MG63 (cell line): ENCODE measurements around the gene NCMAP. TPM values are rescaled to one million over a fixed set of nuclear protein-coding genes. Genes with fewer than 3 reads are reported as not detected.
A peak's percentile ranks its signal among the peaks of the same experiment; 100 is the strongest.

Experiments used
- DNase-seq: peaks from one replicate; pipeline ENCODE4 v3.0.0-alpha.2; 2020
- H3K27me3 ChIP-seq: fragments of 250-450 bp; sonication (Bioruptor Pico); 2 replicates; pipeline ENCODE4 v1.5.1; 2020; ENCODE audit warnings: mild to moderate bottlenecking, moderate library complexity
- H3K36me3 ChIP-seq: fragments of 250-450 bp; sonication (Bioruptor Pico); 2 replicates; pipeline ENCODE4 v1.5.1; 2020; ENCODE audit warnings: mild to moderate bottlenecking, moderate library complexity
- H3K4me3 ChIP-seq: fragments of 250-450 bp; sonication (Bioruptor Pico); 2 replicates; pipeline ENCODE4 v1.5.1; 2020; ENCODE audit warnings: mild to moderate bottlenecking, moderate library complexity
- H3K9me3 ChIP-seq: fragments of 250-450 bp; sonication (Bioruptor Pico); 2 replicates; pipeline ENCODE4 v1.5.1; 2020; ENCODE audit warnings: mild to moderate bottlenecking, moderate library complexity
- total RNA-seq: library from RNA; depleted of rRNA; stranded (reverse); fragments of >200 nt; shearing (Covaris generic); gene quantifications from 2 replicates; pipeline ENCODE4 v1.2.3, GENCODE V29; 2014; ENCODE audit warnings: low replicate concordance

NCMAP gene
- total RNA-seq, 1 experiment from 2014 or later = not detected

DNA sequence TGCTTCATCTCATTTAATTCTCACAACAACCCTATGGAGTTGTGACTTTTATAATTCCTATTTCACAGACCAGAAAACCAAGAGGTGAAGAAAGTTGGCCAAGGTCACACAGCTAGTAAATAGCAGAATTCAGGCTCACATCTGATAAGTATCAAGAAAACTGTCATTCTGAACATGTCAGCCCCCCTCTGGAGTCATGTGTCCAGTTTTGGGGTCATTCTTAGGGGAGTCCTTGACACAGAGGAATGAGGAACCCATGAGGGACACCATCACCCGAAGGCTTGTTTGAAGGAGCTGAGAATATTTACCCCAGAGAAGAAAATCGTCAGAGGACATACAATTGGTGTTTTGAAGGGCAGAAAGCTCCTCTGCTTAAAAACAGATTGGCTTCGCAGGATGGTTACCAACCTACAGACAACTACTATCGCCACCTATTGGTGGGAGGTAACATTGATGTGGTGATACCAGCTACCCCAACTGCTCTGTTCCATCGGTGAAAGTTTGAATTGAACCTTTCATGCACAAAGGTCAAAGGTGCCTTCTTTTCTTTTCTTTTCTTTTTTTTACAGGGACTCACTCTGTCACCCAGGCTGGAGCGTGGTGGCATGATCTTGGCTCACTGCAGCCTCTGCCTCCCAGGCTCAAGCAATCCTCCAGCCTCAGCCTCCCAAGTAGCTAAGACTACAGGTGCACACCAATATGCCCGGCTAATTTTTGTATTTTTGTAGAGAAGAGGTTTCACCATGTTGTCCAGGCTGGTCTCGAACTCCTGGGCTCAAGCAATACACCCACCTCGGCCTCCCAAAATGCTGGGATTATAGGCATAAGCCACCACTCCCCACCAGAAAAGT, 31.3 kb downstream of the NCMAP start:
- H3K27me3 ChIP-seq = 0 out of 2 replicates have a peak, but pooled peaks cover 3% of the 10 kb centered on the region
- H3K36me3 ChIP-seq = no peaks in the 10 kb centered on the region
- DNase-seq = peak; percentile 11
- no peak overlapping the region for H3K4me3 ChIP-seq
- H3K9me3 ChIP-seq = no peaks in the 10 kb centered on the region

DNA sequence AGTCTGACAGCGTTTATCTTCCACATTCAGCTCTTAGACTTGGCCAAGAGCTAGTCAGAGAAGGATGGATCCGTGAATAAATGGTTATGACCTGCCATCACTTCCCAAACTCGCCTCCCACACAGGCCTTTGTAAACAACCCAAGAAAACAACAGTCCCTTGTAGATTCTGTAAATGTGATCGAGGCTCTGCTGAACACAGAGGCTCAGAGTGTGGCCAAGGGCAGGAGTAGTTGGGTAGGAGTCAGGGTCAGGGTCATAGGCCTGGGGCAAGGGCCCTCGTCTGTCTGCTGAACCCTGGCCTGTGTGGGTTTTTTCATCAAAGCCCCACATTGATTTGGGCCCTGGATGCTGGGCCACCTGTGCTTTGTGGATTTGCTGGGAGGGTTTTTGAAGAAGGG, 32.7 kb downstream of the NCMAP start:
- H3K36me3 ChIP-seq = no peaks in the 10 kb centered on the region
- DNase-seq = no peak
- no peaks in the 10 kb centered on the region for H3K9me3 ChIP-seq
- no peak overlapping the region for H3K4me3 ChIP-seq
- 0 out of 2 replicates have a peak, but pooled peaks cover 3% of the 10 kb centered on the region for H3K27me3 ChIP-seq

DNA sequence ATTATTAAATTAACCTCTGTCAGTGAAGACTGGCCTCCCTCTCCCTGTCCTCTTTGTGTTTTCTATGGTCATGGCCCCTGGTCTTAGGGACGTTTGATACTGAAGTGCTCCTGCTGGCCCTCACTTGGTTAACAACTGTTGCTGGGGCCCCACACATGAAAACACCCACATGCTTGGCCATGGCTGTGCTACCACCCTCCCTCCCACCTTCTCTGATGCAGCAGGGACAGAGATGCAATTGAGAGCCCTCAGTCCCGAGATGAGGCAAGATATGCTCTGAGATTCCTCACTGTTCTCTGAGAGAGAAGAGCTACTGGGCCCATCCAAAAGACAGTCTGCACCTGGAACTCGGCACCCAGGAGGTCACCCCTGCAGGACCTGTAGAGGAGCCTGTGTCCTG, 33.3 kb downstream of the NCMAP start:
- no peak overlapping the region for H3K4me3 ChIP-seq
- no peak for DNase-seq

DNA sequence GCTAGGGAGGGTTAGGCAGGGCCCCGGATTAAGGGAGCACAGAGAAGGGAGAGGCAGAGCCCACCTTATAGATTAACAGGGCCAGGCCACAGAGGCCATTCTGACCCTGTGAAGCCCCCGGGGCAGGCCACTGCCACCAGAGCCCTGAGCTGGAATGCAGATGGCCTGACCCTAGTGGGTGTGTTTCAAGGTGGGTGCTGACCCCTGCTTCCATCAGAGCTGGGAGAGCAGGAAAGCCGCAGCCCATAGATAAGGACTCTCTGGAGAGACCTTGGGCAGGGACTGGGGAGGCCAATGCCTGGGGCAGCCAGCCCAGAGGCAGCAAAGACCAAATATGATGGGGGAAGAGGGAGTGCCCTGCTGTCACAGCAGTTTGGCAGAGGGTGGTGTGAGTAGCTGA, 35.9 kb downstream of the NCMAP start:
- H3K9me3 ChIP-seq = no peaks in the 10 kb centered on the region
- H3K27me3 ChIP-seq = no peaks in the 10 kb centered on the region
- H3K4me3 ChIP-seq = no peak overlapping the region
- no peaks in the 10 kb centered on the region for H3K36me3 ChIP-seq
- no peak for DNase-seq

More for the DNA sequence above, 33.3 kb downstream of the NCMAP start:
- 0 out of 2 replicates have a peak, but pooled peaks cover 3% of the 10 kb centered on the region for H3K27me3 ChIP-seq
- H3K36me3 ChIP-seq = no peaks in the 10 kb centered on the region
- H3K9me3 ChIP-seq = no peaks in the 10 kb centered on the region

DNA sequence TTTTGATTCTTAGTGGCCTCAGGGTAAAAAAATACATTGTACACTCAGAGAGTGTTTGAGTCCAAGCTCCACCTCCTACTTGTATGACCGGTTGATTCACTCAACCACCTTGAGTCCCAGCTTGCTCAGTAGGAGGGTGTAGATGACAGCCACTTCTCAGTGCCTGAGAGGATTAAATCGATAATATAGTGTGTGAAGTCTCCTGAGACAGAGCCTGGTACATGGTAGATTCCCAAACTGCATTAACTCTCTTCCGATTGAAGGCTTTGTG, 38.4 kb downstream of the NCMAP start:
- no peak for DNase-seq
- Histone ChIP-seq H3K36me3 (no peaks in the 10 kb centered on the region), H3K4me3 (no peak overlapping the region), H3K27me3 (no peaks in the 10 kb centered on the region), H3K9me3 (no peaks in the 10 kb centered on the region)

DNA sequence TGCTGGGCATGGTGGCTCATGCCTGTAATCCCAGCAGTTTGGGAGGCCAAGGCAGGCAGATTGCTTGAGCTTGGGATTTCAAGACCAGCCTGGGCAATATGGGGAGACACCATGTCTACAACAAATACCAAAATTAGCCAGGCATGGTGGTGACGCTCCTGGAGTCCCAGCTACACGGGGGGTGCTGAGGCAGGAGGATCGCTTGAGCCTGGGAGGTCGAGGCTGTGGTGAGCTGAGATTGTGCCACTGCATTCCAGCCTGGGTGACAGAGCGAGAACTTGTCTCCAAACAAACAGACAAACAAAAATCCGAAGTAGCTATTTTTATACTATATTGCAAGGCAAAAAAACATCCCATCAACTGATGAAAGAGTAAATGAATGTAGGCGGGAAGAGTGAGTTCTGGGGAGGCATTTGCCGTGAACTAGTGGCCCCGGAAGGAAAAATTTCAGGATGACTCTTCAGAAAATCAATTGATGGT, 40.6 kb downstream of the NCMAP start:
- Histone ChIP-seq H3K36me3 (no peaks in the 10 kb centered on the region), H3K27me3 (no peaks in the 10 kb centered on the region), H3K4me3 (no peak overlapping the region), H3K9me3 (no peaks in the 10 kb centered on the region)
- DNase-seq = no peak

DNA sequence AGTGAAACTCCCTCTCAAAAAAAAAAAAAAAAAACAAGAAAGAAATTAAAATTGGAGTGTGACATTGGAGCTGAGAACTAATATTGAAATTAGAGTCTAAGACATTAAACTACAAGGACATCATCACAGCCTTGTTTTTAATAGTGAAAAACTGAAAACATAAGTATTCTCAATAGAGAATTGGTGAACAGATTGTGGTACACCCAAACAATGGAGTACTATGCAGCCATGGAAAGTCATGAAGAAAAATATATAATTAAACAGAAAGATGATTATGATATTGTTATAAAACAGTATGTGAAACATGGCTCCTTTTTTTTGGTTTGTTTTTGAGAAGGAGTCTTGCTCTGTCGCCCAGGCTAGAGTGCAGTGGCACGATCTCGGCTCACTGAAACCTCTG, 43.4 kb downstream of the NCMAP start:
- H3K4me3 ChIP-seq = no peak overlapping the region
- no peak for DNase-seq
- no peaks in the 10 kb centered on the region for H3K9me3 ChIP-seq
- H3K36me3 ChIP-seq = no peaks in the 10 kb centered on the region
- H3K27me3 ChIP-seq = no peaks in the 10 kb centered on the region

DNA sequence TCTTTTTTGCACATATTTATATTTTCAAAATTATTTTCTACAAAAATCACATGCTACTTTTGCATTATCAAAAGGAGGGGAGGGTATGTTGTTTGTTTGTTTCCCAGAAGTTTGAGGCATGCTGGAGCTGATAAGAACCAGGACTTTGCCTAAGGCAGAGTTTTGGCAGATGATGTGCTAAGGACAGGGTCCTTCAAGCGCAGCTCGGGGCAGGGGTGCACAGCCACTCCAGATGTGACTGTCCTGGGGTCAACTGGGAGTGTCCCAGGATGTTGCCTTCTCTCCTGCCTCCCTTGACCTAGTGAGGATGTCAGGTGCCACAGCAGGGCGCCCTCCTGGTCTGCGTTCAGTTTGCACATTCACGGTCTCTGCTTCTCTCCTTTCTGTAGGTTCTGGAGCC, 44.7 kb downstream of the NCMAP start:
- DNase-seq = no peak
- no peak overlapping the region for H3K4me3 ChIP-seq
- no peaks in the 10 kb centered on the region for H3K27me3 ChIP-seq

DNA sequence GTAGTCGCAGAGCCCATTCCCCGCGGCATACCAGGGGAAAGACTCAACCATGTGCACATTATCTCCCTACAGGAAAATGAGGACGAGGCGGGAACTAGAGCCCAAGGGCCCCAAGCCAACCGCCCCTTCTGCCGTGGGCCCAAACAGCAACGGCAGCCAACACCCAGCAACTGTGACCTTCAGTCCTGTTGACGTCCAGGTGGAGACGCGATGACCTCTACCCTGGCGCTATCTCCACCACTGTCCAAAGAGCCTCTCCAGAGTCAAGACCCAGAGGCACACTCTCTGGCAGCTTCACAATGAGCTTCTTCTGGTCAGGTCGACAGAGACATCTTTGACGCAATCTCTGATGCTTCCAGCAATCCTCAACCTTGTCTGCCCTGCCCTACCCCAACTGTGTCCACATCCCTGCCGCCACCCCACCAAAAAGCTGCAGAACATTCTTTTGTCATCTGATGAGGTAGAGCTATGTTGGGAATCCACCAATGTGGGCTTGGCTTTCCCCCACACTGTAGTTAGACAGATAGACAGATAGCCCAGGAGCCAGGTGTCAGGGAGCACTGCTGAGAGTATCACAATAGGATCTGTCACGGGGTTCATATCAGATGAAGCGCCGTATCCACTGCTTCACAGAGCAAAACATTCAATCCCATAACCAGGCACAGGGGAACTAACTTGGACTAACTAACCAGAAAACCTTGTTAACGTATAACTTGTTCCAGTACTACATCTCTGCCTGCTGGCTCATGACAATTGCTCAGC, 49.8 kb downstream of the NCMAP start:
- no peaks in the 10 kb centered on the region for H3K9me3 ChIP-seq
- H3K36me3 ChIP-seq = no peaks in the 10 kb centered on the region
- no peak for DNase-seq
- H3K27me3 ChIP-seq = no peaks in the 10 kb centered on the region
- H3K4me3 ChIP-seq = no peak overlapping the region

More for the DNA sequence above, 44.7 kb downstream of the NCMAP start:
- Histone ChIP-seq H3K36me3 (no peaks in the 10 kb centered on the region), H3K9me3 (no peaks in the 10 kb centered on the region)

DNA sequence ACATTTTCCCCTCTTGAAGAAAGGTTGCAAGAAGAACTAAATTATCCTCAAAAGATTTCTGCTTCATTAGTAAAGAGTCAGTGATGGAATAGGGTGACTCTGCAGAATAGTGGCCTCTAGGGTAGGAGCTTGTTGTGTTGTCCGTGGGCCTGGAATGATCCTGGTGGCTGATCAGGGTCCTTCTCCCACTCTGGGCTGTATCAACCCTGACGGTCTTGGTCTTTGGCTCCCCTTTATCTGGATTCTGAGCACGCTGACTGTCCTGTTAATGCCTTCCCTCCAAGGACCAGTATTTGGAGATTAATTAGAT, 50.4 kb downstream of the NCMAP start:
- no peak for DNase-seq
- Histone ChIP-seq H3K27me3 (no peaks in the 10 kb centered on the region), H3K9me3 (no peaks in the 10 kb centered on the region), H3K36me3 (no peaks in the 10 kb centered on the region), H3K4me3 (no peak overlapping the region)

DNA sequence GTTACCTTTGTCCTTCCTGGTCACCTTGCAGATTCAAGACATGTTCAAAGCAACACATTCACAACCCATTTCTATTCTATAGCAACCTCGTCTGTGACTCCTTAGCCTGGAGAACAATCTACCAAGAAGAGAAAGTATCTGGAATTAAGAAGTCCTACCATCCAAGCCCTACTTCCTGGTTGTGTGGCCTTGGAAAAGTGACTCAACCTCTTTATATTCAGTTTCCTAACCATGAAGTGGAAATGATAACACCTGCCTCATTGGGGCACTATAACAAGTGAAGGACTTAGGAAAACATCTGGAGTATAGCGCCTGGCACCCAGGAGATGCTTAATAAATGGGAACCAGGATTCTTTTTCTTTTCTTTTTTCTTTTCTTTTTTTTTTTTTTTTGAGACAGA, 50.7 kb downstream of the NCMAP start:
- no peak overlapping the region for H3K4me3 ChIP-seq
- no peaks in the 10 kb centered on the region for H3K27me3 ChIP-seq
- no peaks in the 10 kb centered on the region for H3K36me3 ChIP-seq
- H3K9me3 ChIP-seq = no peaks in the 10 kb centered on the region
- DNase-seq = no peak

DNA sequence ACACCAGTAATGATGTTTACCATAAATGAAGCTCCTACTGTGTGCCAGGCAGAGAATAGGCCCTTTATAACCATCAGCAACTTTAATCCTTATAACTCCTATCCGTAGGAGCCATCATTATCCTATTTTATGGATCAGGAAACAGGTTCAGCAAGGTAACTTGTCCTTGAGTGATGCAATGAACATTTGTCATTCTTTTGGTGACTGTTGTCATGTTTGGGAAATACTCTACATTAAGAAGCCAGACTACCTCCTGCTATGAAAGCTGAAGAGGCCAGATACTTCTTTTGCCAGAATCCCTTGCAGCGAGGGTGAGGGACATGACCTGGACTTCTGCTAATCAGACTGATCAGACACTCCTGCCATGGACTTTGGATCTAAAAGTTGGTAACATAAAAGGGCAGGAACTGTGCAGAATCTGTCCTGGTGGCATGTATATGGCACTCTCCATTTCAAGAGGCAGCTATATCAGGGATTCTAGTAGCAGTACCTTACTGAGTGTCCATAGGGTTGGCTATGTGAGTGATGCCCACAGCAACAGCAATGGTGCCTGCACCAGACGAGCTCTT, 54.1 kb downstream of the NCMAP start:
- no peaks in the 10 kb centered on the region for H3K36me3 ChIP-seq
- no peak for DNase-seq
- H3K9me3 ChIP-seq = no peaks in the 10 kb centered on the region
- no peak overlapping the region for H3K4me3 ChIP-seq
- H3K27me3 ChIP-seq = no peaks in the 10 kb centered on the region

DNA sequence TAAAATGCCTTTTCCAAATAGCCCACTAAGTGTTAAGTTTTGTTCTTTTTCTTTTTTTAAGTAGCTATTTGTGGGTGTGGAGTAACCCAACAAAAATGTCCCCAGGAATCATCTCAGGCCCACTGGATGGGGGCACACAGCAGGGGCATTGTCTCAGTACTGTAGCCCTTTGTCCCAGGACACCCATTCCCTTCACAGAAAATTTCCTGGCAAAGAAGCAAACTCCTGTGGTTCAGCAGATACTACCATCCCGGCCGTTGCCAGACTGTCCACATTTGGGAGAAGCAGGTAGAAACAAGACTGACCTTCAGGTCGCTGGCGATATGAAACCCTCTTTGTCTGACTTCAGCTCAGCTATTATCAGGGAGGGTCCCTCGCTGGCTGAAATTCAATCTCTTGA, 63.5 kb downstream of the NCMAP start:
- no peaks in the 10 kb centered on the region for H3K9me3 ChIP-seq
- no peaks in the 10 kb centered on the region for H3K36me3 ChIP-seq
- H3K4me3 ChIP-seq = no peak overlapping the region
- peaks cover 5% of the 10 kb centered on the region; the same call in 1 of the 2 replicates for H3K27me3 ChIP-seq
- DNase-seq = no peak

DNA sequence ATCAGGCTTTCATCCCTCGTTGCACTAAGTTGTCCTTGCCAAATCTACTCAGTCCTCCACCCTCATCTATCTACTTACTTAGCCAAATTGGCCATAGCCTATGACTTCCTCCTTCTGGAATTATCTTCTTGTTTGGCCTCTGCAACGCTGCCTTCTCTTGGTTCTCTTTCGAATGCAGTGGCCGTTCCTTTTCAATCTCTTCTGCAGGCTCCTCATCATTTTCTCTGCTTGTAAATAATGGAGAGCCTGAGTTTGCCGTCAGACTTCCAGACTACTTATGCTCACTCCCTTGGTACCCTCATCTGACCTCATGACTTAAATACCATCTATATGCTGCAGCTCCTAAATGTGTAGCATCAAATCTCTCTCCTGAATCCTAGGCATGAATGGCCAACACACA, 64.8 kb downstream of the NCMAP start:
- no peak for DNase-seq
- H3K4me3 ChIP-seq = no peak overlapping the region
- peaks cover 5% of the 10 kb centered on the region; the same call in 1 of the 2 replicates for H3K27me3 ChIP-seq

DNA sequence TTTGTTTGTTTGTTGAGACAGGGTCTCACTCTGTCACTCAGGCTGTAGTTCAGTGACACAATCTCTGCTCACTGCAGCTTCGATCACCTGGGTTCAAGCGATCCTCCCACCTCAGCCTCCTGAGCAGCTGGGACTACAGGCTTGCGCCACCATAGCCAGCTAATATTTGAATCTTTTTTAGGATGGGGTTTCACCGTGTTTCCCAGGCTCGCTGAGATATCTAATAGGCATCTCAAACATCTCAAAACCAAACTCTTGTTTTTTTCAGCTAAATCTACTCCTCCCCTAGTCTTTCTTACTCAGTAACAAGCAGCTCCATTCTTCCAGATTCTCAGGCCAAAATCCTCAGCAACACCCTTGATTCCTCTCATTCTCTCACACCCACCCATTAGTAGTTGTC, 65.2 kb downstream of the NCMAP start:
- no peak for DNase-seq

More for the DNA sequence above, 64.8 kb downstream of the NCMAP start:
- H3K36me3 ChIP-seq = no peaks in the 10 kb centered on the region
- no peaks in the 10 kb centered on the region for H3K9me3 ChIP-seq

DNA sequence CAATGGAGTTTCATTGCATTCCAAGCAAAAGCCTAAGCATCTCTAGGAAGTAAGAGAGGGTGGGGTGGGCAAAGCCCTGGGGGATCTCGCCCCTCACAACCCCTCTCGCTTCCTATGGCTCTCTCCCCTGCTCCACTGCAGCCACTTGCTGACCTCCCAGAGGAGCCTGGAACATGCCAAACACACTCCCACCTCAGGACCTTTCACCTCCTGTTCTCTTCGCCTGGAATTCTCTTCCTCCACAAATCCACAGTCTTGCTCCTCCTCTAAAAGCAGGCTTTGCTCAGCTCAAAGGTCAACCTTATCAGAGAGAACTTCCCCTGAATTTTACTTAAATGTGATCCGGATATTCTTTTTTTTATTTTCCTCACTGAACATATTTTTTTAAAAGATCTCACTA, 66.3 kb downstream of the NCMAP start:
- no peak for DNase-seq
- H3K36me3 ChIP-seq = no peaks in the 10 kb centered on the region
- H3K9me3 ChIP-seq = no peaks in the 10 kb centered on the region
- H3K4me3 ChIP-seq = no peak overlapping the region
- H3K27me3 ChIP-seq = no peaks in the 10 kb centered on the region

More for the DNA sequence above, 65.2 kb downstream of the NCMAP start:
- H3K4me3 ChIP-seq = no peak overlapping the region
- no peaks in the 10 kb centered on the region for H3K36me3 ChIP-seq
- no peaks in the 10 kb centered on the region for H3K9me3 ChIP-seq
- H3K27me3 ChIP-seq = peaks cover 5% of the 10 kb centered on the region; the same call in 1 of the 2 replicates

DNA sequence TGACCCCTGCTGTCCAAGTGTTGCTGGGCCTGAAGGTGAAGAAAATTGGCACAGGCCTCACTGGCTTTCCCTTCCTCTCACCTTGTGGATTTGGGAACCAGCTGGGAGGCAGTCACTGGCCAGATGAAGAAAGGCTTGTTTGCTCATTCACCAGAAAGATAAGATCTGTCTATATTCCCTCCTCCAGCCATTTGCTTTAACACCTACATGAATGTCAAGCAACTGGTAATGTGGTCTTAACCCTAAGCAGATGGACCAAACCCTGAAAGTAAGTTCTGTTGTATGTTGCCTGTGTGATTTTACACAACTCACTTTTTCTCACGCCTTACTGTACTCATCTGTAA, 76.9 kb downstream of the NCMAP start:
- H3K9me3 ChIP-seq = no peaks in the 10 kb centered on the region
- no peak for DNase-seq
- no peaks in the 10 kb centered on the region for H3K36me3 ChIP-seq
- H3K27me3 ChIP-seq = no peaks in the 10 kb centered on the region
- no peak overlapping the region for H3K4me3 ChIP-seq
